Testis (tissue), 2 donors: ENCODE results near the gene MOV10.

ENCODE experiments used
- CTCF ChIP-seq, 3 experiments: fragments of 450-650 bp in 2 of 3; fragments of 200-600 bp in 1 of 3; sonication (generic) in 1 of 3; IDR thresholded peaks; one replicate each; pipeline ENCODE4 v1.5.1; 2016 to 2019; ENCODE audit warnings: antibody characterized with exemption in 3 of 3, mild to moderate bottlenecking in 2 of 3, moderate library complexity in 1 of 3
- POLR2A ChIP-seq: fragments of 450-650 bp; IDR thresholded peaks from one replicate; pipeline ENCODE4 v1.6.1; 2017; ENCODE audit warnings: antibody characterized with exemption, mild to moderate bottlenecking, moderate library complexity

DNA sequence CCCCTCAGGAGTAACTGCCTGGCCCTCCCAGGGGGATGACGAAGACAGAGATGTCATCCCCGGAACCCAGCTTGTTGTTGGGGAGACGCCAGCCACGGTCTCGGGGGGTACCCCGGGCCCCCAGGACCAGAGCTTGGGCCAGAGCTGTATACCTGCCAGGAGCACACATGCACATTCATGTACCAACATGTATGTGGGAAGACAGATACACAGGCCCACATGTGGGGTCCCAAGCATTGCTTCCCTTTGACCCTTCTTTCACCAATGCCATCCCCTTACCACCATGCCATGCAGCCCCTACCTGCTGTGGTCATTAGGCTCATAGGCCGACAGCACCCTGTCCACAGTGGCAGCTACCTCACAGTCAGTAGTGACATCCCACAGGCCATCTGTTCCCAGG lies 35.7 kb downstream of the MOV10 start:
- TF ChIP-seq CTCF (IDR thresholded peaks at IDR 0.05) (no peak), POLR2A (no peak)
